ENCODE results near the gene VAV1.

GRCh38 chr19:6772028-6772865, at the start of gene VAV1:
- TF ChIP-seq RXRA (IDR thresholded peaks at IDR 0.05): no peak
- peak; percentile 14 for TF ChIP-seq CTCF (IDR thresholded peaks at IDR 0.05; ENCODE audit: low read depth, low read length, missing input control)
- TF ChIP-seq, protein P1, sequence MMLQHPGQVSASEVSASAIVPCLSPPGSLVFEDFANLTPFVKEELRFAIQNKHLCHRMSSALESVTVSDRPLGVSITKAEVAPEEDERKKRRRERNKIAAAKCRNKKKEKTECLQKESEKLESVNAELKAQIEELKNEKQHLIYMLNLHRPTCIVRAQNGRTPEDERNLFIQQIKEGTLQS (IDR thresholded peaks at IDR 0.05): no peak
- no peak for TF ChIP-seq TAF1 (conservative IDR thresholded peaks at IDR 0.05)
- no peak for TF ChIP-seq ZBTB33 (IDR thresholded peaks at IDR 0.05)
- no peak for TF ChIP-seq GABPA (IDR thresholded peaks at IDR 0.05 in 1 of 2, conservative IDR thresholded peaks at IDR 0.05 in 1 of 2)
- TF ChIP-seq YY1 (IDR thresholded peaks at IDR 0.05): no peak
- no peak for TF ChIP-seq SP1 (IDR thresholded peaks at IDR 0.05)
